ENCODE measurements around the gene XCL1.

GRCh38 chr1:168589167-168589566 is 12.8 kb downstream of the XCL1 start:
- TF ChIP-seq CTCF (conservative IDR thresholded peaks at IDR 0.05) = no peak
- no peak for TF ChIP-seq EZH2 (IDR thresholded peaks at IDR 0.05; ENCODE audit: low read depth)

All from PC-9 (cell line).